ENCODE data around the gene RBSN. TPM values are rescaled to one million over a fixed set of nuclear protein-coding genes. Genes with fewer than 3 reads are reported as not detected.

RBSN gene
- total and polyA plus RNA-seq, 2 donors (not counting 1 experiment from before 2014, with no cell fraction given), result 10.0 to 26.8 TPM

GRCh38 chr3:15089201-15089600 is 9.7 kb downstream of the RBSN start:
- no peaks in the 10 kb centered on the region for H3K27me3 ChIP-seq (ENCODE audit: control insufficient read depth, insufficient read depth, low read length)
- H3K9ac ChIP-seq (ENCODE audit: insufficient read depth, low read length), result no peak overlapping the region
- H3K4me1 ChIP-seq (ENCODE audit: control insufficient read depth, extremely low read depth, insufficient read depth, low read length), result no peaks in the 10 kb centered on the region
- no peak overlapping the region for H2AFZ ChIP-seq (ENCODE audit: low read length)
- DNase-seq (ENCODE audit: low read depth in 2 of 2), result no peak
- no peaks in the 10 kb centered on the region for H3K9me3 ChIP-seq (ENCODE audit: control insufficient read depth, insufficient read depth, low read depth, low read length)
- H3K79me2 ChIP-seq (ENCODE audit: control insufficient read depth, insufficient read depth, low read length), result no peaks in the 10 kb centered on the region
- H3K4me3 ChIP-seq (replicated peaks in 1 of 4; ENCODE audit: control extremely low read depth in 1 of 4, insufficient read depth in 1 of 4, low read depth in 3 of 4, low read length in 4 of 4), result no peak overlapping the region
- H3K4me2 ChIP-seq (ENCODE audit: extremely low read depth, insufficient read depth, low read length), result no peak overlapping the region
- H3K27ac ChIP-seq (ENCODE audit: insufficient read depth, low read length), result no peak overlapping the region
- no peaks in the 10 kb centered on the region for H4K20me1 ChIP-seq (ENCODE audit: control insufficient read depth, extremely low read depth, insufficient read depth, low read length)
- TF ChIP-seq CTCF (conservative IDR thresholded peaks at IDR 0.05 in 1 of 2, IDR thresholded peaks at IDR 0.05 in 1 of 2; ENCODE audit: low read depth in 1 of 2, low read length in 2 of 2), result no peak
- TF ChIP-seq EZH2 (IDR thresholded peaks at IDR 0.05; ENCODE audit: low read length, missing control alignments), result no peak
- H3K36me3 ChIP-seq (ENCODE audit: control insufficient read depth, insufficient read depth, low read length), result peaks cover 2% of the 10 kb centered on the region

GRCh38 chr3:15086699-15087098 is 12.2 kb downstream of the RBSN start:
- H4K20me1 ChIP-seq (ENCODE audit: control insufficient read depth, extremely low read depth, insufficient read depth, low read length), result no peaks in the 10 kb centered on the region
- DNase-seq (ENCODE audit: low read depth in 2 of 2), result no peak
- H3K4me1 ChIP-seq (ENCODE audit: control insufficient read depth, extremely low read depth, insufficient read depth, low read length), result no peaks in the 10 kb centered on the region
- TF ChIP-seq EZH2 (IDR thresholded peaks at IDR 0.05; ENCODE audit: low read length, missing control alignments) (no peak), CTCF (conservative IDR thresholded peaks at IDR 0.05 in 1 of 2, IDR thresholded peaks at IDR 0.05 in 1 of 2; ENCODE audit: low read depth in 1 of 2, low read length in 2 of 2) (no peak)
- no peak overlapping the region for H3K9ac ChIP-seq (ENCODE audit: insufficient read depth, low read length)
- no peaks in the 10 kb centered on the region for H3K79me2 ChIP-seq (ENCODE audit: control insufficient read depth, insufficient read depth, low read length)
- no peak overlapping the region for H3K4me2 ChIP-seq (ENCODE audit: extremely low read depth, insufficient read depth, low read length)
- no peak overlapping the region for H2AFZ ChIP-seq (ENCODE audit: low read length)
- peaks cover 12% of the 10 kb centered on the region for H3K36me3 ChIP-seq (ENCODE audit: control insufficient read depth, insufficient read depth, low read length)
- no peaks in the 10 kb centered on the region for H3K27me3 ChIP-seq (ENCODE audit: control insufficient read depth, insufficient read depth, low read length)
- no peaks in the 10 kb centered on the region for H3K9me3 ChIP-seq (ENCODE audit: control insufficient read depth, insufficient read depth, low read depth, low read length)
- H3K4me3 ChIP-seq (replicated peaks in 1 of 4; ENCODE audit: control extremely low read depth in 1 of 4, insufficient read depth in 1 of 4, low read depth in 3 of 4, low read length in 4 of 4), result no peak overlapping the region
- H3K27ac ChIP-seq (ENCODE audit: insufficient read depth, low read length), result no peak overlapping the region

- no peak for DNase-seq (ENCODE audit: low read depth in 2 of 2)
- no peaks in the 10 kb centered on the region for H4K20me1 ChIP-seq (ENCODE audit: control insufficient read depth, extremely low read depth, insufficient read depth, low read length)
- no peaks in the 10 kb centered on the region for H3K79me2 ChIP-seq (ENCODE audit: control insufficient read depth, insufficient read depth, low read length)
- H3K36me3 ChIP-seq (ENCODE audit: control insufficient read depth, insufficient read depth, low read length), result peaks cover 17% of the 10 kb centered on the region
- H3K27ac ChIP-seq (ENCODE audit: insufficient read depth, low read length), result no peak overlapping the region
- H2AFZ ChIP-seq (ENCODE audit: low read length), result no peak overlapping the region
- TF ChIP-seq EZH2 (IDR thresholded peaks at IDR 0.05; ENCODE audit: low read length, missing control alignments) (no peak), CTCF (conservative IDR thresholded peaks at IDR 0.05 in 1 of 2, IDR thresholded peaks at IDR 0.05 in 1 of 2; ENCODE audit: low read depth in 1 of 2, low read length in 2 of 2) (no peak)
- H3K4me1 ChIP-seq (ENCODE audit: control insufficient read depth, extremely low read depth, insufficient read depth, low read length), result no peaks in the 10 kb centered on the region
- no peak overlapping the region for H3K9ac ChIP-seq (ENCODE audit: insufficient read depth, low read length)
- no peak overlapping the region for H3K4me2 ChIP-seq (ENCODE audit: extremely low read depth, insufficient read depth, low read length)
- no peaks in the 10 kb centered on the region for H3K27me3 ChIP-seq (ENCODE audit: control insufficient read depth, insufficient read depth, low read length)
- no peak overlapping the region for H3K4me3 ChIP-seq (replicated peaks in 1 of 4; ENCODE audit: control extremely low read depth in 1 of 4, insufficient read depth in 1 of 4, low read depth in 3 of 4, low read length in 4 of 4)
- no peaks in the 10 kb centered on the region for H3K9me3 ChIP-seq (ENCODE audit: control insufficient read depth, insufficient read depth, low read depth, low read length)
Measured at GRCh38 chr3:15086263-15086662, 12.7 kb downstream of the RBSN start.
